Measurements from ENCODE around the gene PSMB8.

- TF ChIP-seq CTCF (IDR thresholded peaks at IDR 0.05) (no peak), POLR2A (IDR thresholded peaks at IDR 0.05) (no peak)
Measured at GRCh38 chr6:32833664-32834063, 10.2 kb downstream of the PSMB8 start.

Measured in testis (tissue), 2 donors.